Suprapubic skin (tissue), 4 donors: ENCODE data around the gene HMGCR. TPM values are rescaled to one million over a fixed set of nuclear protein-coding genes. Genes with fewer than 3 reads are reported as not detected.

ENCODE experiments used
- DNase-seq, 2 donors: peaks; one replicate each; pipeline ENCODE4 v3.0.0-alpha.2; 2019; ENCODE audit warnings: low spot score in 2 of 2
- H3K27ac ChIP-seq: fragments of 200-600 bp; sonication (generic); one replicate; pipeline ENCODE4 v1.5.1; 2019
- H3K27me3 ChIP-seq: fragments of 200-600 bp; sonication (generic); one replicate; pipeline ENCODE4 v1.5.1; 2019
- H3K36me3 ChIP-seq: fragments of 200-600 bp; sonication (generic); one replicate; pipeline ENCODE4 v1.5.1; 2019
- H3K4me1 ChIP-seq: fragments of 200-600 bp; sonication (generic); one replicate; pipeline ENCODE4 v1.5.1; 2019
- H3K4me3 ChIP-seq: fragments of 200-600 bp; sonication (generic); one replicate; pipeline ENCODE4 v1.5.1; 2019; ENCODE audit warnings: mild to moderate bottlenecking
- H3K9me3 ChIP-seq: fragments of 200-600 bp; sonication (generic); one replicate; pipeline ENCODE4 v1.5.1; 2019
- EP300 ChIP-seq: sonication (generic); formaldehyde crosslinking; IDR thresholded peaks from one replicate; pipeline ENCODE4 v1.6.1; 2017; ENCODE audit warnings: antibody characterized with exemption
- POLR2A ChIP-seq, 2 donors: fragments of 450-650 bp; IDR thresholded peaks; one replicate each; pipeline ENCODE4 v1.6.1; 2017; ENCODE audit warnings: antibody characterized with exemption in 2 of 2, mild to moderate bottlenecking in 2 of 2, moderate library complexity in 2 of 2
- POLR2AphosphoS5 ChIP-seq, 3 donors: sonication (generic); formaldehyde crosslinking; IDR thresholded peaks; one replicate each; pipeline ENCODE4 v1.6.1; 2017; ENCODE audit warnings: antibody characterized with exemption in 3 of 3
- WGBS: methylation state at CpG from one replicate; pipeline ENCODE4 v1.1.5; 2018; 5-methylcytosine and 5-hydroxymethylcytosine counted together
- total RNA-seq, 4 donors: library from RNA; depleted of rRNA; stranded (reverse); fragments of >200 nt; gene quantifications; one replicate each; pipeline ENCODE4 v1.1.0, GENCODE V29; 2016
- TF ChIP-seq, protein P1 (sequence below), 2 donors: fragments of 200-600 bp in 1 of 2; fragments of 450-650 bp in 1 of 2; sonication (generic) in 1 of 2; IDR thresholded peaks; one replicate each; pipeline ENCODE4 v1.5.1; 2016 to 2019; ENCODE audit warnings: antibody characterized with exemption in 2 of 2, mild to moderate bottlenecking in 1 of 2, moderate library complexity in 1 of 2

HMGCR gene
- total RNA-seq, 4 donors from 2014 or later, result 72.4 to 292 (median 96.2) TPM

DNA sequence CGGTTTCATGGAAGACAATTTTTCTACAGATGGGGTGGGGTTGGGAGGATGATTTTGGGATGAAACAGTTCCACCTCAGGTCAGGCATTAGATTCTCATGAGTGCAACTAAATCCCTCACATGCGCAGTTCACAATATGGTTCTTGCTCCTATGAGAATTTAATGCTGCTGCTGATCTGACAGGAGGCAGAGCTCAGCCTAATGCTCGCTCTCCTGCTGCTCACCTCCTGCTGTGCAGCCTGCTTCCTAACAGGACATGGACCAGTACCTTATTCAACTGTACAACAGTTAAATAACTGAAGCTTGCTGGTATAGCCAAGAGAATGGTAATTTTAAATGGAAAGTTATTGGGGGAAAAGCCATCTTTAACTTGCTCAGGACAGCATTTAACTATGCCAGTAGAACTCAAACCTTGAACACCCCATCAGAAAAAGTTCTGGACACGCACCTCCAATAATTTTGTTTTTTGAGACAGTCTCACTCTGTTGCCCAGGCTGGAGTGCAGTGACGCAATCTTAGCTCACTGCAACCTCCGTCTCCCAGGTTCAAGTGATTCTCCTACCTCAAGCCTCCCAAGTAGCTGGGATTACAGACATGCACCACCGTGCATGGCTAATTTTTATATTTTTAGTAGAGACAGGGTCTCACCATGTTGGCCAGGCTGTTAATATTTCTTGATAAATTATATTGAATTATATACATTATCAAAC is 27.7 kb downstream of the HMGCR start:
- Histone ChIP-seq H3K27ac (no peak overlapping the region), H3K27me3 (no peaks in the 10 kb centered on the region), H3K36me3 (peaks cover 15% of the 10 kb centered on the region), H3K4me3 (no peak overlapping the region), H3K4me1 (peaks cover 11% of the 10 kb centered on the region), H3K9me3 (no peaks in the 10 kb centered on the region)
- 87% methylated on average over 7 of the region's 7 CpGs for whole genome bisulfite sequencing
- TF ChIP-seq EP300 (no peak), POLR2A (IDR thresholded peaks at IDR 0.05) (no peak), POLR2AphosphoS5 (IDR thresholded peaks at IDR 0.05) (no peak)
- TF ChIP-seq, protein P1, sequence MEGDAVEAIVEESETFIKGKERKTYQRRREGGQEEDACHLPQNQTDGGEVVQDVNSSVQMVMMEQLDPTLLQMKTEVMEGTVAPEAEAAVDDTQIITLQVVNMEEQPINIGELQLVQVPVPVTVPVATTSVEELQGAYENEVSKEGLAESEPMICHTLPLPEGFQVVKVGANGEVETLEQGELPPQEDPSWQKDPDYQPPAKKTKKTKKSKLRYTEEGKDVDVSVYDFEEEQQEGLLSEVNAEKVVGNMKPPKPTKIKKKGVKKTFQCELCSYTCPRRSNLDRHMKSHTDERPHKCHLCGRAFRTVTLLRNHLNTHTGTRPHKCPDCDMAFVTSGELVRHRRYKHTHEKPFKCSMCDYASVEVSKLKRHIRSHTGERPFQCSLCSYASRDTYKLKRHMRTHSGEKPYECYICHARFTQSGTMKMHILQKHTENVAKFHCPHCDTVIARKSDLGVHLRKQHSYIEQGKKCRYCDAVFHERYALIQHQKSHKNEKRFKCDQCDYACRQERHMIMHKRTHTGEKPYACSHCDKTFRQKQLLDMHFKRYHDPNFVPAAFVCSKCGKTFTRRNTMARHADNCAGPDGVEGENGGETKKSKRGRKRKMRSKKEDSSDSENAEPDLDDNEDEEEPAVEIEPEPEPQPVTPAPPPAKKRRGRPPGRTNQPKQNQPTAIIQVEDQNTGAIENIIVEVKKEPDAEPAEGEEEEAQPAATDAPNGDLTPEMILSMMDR (IDR thresholded peaks at IDR 0.05), result no peak
- DNase-seq, result no peak

DNA sequence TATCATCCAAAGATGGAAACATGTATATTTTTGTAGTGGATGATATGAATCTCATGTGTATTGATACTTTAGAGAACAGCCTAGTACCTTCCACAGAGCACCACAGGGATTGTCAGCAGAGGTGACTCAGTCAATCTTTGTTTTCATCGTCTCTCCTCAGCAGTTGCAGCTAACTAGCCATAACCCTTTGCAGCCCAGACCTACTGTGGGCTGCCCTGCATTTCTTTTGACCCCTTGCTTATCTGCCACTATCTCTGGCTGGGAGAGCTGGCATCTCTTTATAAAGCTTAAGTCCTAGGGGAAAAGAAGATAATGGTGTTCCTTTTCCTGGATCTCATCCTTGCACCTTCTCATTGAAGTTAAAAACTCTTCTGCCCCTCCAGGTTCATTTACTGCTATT is 28.7 kb downstream of the HMGCR start:
- no peaks in the 10 kb centered on the region for H3K27me3 ChIP-seq
- 39% methylated on average over 1 of the region's 1 CpG for WGBS
- peaks cover 6% of the 10 kb centered on the region for H3K36me3 ChIP-seq
- H3K9me3 ChIP-seq, result no peaks in the 10 kb centered on the region
- peaks cover 11% of the 10 kb centered on the region for H3K4me1 ChIP-seq
- H3K4me3 ChIP-seq, result no peak overlapping the region
- TF ChIP-seq POLR2AphosphoS5 (IDR thresholded peaks at IDR 0.05) (no peak), EP300 (no peak), POLR2A (IDR thresholded peaks at IDR 0.05) (no peak)
- TF ChIP-seq, protein P1 (IDR thresholded peaks at IDR 0.05), result no peak
- no peak overlapping the region for H3K27ac ChIP-seq
- no peak for DNase-seq

DNA sequence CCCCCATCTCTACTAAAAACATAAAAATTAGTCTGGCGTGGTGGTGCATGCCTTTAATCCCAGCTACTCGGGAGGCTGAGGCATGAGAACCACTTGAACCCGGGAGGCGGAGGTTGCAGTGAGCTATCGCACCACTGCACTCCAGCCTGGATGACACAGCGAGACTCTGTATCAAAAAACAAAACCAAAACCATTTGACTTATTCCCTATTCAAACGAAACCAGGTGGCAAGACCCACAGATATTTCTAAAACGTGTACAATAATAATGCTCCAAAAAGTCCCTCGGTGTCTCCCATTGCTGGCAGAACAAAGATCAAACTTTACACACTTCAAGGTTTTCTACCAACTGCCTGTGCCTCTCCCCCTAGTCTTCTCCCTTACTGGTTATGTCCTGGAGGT is 29.8 kb downstream of the HMGCR start:
- Histone ChIP-seq H3K4me3 (no peak overlapping the region), H3K27ac (no peak overlapping the region), H3K36me3 (peaks cover under 1% of the 10 kb centered on the region), H3K4me1 (peaks cover 11% of the 10 kb centered on the region), H3K27me3 (no peaks in the 10 kb centered on the region), H3K9me3 (no peaks in the 10 kb centered on the region)
- no peak for TF ChIP-seq POLR2A (IDR thresholded peaks at IDR 0.05)
- no peak for TF ChIP-seq EP300
- TF ChIP-seq, protein P1 (IDR thresholded peaks at IDR 0.05), result no peak
- TF ChIP-seq POLR2AphosphoS5 (IDR thresholded peaks at IDR 0.05), result no peak
- DNase-seq, result no peak
- WGBS, result 85% methylated on average over 9 of the region's 9 CpGs

DNA sequence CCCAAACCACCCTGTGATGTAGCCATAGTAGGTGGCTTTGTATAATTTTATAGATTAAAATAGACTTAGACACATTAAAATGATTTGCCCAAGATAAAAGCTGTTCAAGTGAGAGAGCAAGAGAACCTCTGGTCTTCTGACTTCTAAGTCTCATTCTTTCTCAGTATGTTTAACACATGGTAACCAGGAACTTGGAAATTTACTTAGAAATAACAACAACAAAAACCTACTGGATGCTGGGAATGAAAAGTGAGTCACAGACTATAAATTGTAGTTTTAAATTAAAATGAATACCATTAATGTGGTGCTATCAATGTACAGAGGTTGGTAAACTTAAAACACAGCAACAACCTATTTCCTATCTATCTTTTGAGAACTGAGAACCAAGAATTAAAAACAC is 30.4 kb downstream of the HMGCR start:
- TF ChIP-seq POLR2A (IDR thresholded peaks at IDR 0.05), result no peak
- TF ChIP-seq, protein P1 (IDR thresholded peaks at IDR 0.05), result no peak
- no peak for TF ChIP-seq EP300
- TF ChIP-seq POLR2AphosphoS5 (IDR thresholded peaks at IDR 0.05), result no peak
- Histone ChIP-seq H3K27ac (no peak overlapping the region), H3K27me3 (no peaks in the 10 kb centered on the region), H3K9me3 (no peaks in the 10 kb centered on the region), H3K4me3 (no peak overlapping the region), H3K4me1 (peaks cover 11% of the 10 kb centered on the region), H3K36me3 (peaks cover 4% of the 10 kb centered on the region)
- DNase-seq, result no peak

DNA sequence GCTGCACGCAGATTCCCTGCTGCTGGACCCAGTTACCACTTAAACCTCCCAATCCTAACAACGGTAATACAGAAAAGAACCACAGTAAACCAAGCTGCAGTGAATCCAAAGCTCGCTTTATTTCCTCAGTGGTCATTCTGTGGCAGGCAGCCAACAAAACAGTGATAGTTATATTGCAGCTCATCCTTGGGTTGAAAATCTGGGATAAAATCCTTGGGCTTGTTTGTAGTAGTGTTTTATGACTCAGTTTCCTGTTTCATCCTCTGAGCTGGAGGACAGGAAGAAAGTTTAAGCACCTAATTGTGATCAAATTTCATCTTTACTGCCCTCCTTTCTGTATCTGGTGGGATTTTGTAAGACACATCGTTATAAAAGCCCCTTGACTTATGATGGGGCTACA is 31.4 kb downstream of the HMGCR start:
- Histone ChIP-seq H3K9me3 (no peaks in the 10 kb centered on the region), H3K27me3 (no peaks in the 10 kb centered on the region), H3K36me3 (peaks cover 13% of the 10 kb centered on the region), H3K27ac (no peak overlapping the region), H3K4me1 (peaks cover 4% of the 10 kb centered on the region), H3K4me3 (no peak overlapping the region)
- DNase-seq, result no peak
- 83% methylated on average over 4 of the region's 4 CpGs for WGBS
- TF ChIP-seq POLR2AphosphoS5 (IDR thresholded peaks at IDR 0.05) (no peak), EP300 (no peak), POLR2A (IDR thresholded peaks at IDR 0.05) (no peak)
- TF ChIP-seq, protein P1 (IDR thresholded peaks at IDR 0.05), result no peak
